Measurements from ENCODE around the gene CCNL2.

DNA sequence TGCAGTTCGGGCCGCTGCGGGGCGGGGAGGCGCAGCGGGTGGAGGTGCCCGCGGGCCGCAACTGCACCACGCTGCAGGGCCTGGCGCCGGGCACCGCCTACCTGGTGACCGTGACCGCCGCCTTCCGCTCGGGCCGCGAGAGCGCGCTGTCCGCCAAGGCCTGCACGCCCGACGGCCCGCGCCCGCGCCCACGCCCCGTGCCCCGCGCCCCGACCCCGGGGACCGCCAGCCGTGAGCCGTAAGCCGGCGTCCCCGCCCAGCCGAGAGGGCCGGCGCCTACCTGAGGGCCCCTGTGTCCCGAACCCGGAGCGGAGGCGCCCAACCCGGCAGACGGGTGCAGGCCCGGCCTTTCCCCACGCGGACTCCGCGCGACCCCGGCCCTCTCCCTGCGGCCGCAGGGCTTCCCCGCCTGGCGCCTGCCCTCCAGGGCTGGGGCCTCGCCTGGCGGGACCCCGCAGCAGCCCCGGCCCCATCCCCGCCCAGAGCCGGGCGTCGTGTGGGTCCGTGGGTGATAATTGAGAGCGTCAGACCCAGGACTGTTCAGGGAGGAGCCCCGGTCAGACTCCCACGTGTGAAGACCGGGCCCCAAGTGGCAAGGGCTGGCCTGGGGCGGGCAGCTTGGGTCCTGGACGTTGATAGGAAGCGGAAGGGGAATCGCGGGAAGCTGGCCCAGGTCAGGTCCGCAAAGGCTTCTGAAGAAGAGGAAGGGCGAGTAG, 40.6 kb upstream of the CCNL2 start:
- no peak for TF ChIP-seq HDAC6 (IDR thresholded peaks at IDR 0.05; ENCODE audit: low read depth, low read length)
- TF ChIP-seq ZNF333 (CRISPR knock-in tag; IDR thresholded peaks at IDR 0.05; ENCODE audit: borderline replicate concordance), result no peak
- TF ChIP-seq, protein P1, sequence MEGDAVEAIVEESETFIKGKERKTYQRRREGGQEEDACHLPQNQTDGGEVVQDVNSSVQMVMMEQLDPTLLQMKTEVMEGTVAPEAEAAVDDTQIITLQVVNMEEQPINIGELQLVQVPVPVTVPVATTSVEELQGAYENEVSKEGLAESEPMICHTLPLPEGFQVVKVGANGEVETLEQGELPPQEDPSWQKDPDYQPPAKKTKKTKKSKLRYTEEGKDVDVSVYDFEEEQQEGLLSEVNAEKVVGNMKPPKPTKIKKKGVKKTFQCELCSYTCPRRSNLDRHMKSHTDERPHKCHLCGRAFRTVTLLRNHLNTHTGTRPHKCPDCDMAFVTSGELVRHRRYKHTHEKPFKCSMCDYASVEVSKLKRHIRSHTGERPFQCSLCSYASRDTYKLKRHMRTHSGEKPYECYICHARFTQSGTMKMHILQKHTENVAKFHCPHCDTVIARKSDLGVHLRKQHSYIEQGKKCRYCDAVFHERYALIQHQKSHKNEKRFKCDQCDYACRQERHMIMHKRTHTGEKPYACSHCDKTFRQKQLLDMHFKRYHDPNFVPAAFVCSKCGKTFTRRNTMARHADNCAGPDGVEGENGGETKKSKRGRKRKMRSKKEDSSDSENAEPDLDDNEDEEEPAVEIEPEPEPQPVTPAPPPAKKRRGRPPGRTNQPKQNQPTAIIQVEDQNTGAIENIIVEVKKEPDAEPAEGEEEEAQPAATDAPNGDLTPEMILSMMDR (CRISPR knock-in tag; IDR thresholded peaks at IDR 0.05), result no peak
- TF ChIP-seq ZNF260 (CRISPR knock-in tag; IDR thresholded peaks at IDR 0.05; ENCODE audit: borderline replicate concordance, low read depth), result no peak
- TF ChIP-seq ZNF343 (CRISPR knock-in tag; IDR thresholded peaks at IDR 0.05), result no peak
- TF ChIP-seq POLR2A (IDR thresholded peaks at IDR 0.05; ENCODE audit: insufficient read depth in 1 of 2, low read depth in 2 of 2, low read length in 2 of 2), result no peak
- TF ChIP-seq CEBPB (IDR thresholded peaks at IDR 0.05; ENCODE audit: borderline replicate concordance, low read depth, low read length), result no peak
- TF ChIP-seq CHCHD3 (CRISPR knock-in tag; IDR thresholded peaks at IDR 0.05), result no peak
- no peak for TF ChIP-seq ATAD3A (CRISPR knock-in tag; IDR thresholded peaks at IDR 0.05)
- no peak for TF ChIP-seq MAFK (conservative IDR thresholded peaks at IDR 0.05 in 1 of 2, IDR thresholded peaks at IDR 0.05 in 1 of 2; ENCODE audit: low read length in 2 of 2)
